Fibroblast of villous mesenchyme (primary cell): ENCODE measurements around the gene TSPAN4. TPM values are rescaled to one million over a fixed set of nuclear protein-coding genes. Genes with fewer than 3 reads are reported as not detected.

Source experiments
- DNase-seq: peaks from one replicate; pipeline ENCODE4 v3.0.0-alpha.2; 2010; ENCODE audit warnings: low read depth
- H3K4me3 ChIP-seq: 2 replicates; pipeline ENCODE4 v1.5.1; 2011; ENCODE audit warnings: low read depth, mild to moderate bottlenecking, low read length
- total RNA-seq: library from RNA; depleted of rRNA; stranded (reverse); fragments of >200 nt; gene quantifications from 2 replicates; pipeline ENCODE4 v1.2.3, GENCODE V29; 2012
- TF ChIP-seq, protein P1 (sequence below): IDR thresholded peaks from 2 replicates; pipeline ENCODE4 v1.5.1; 2012; ENCODE audit warnings: low read depth, mild to moderate bottlenecking, low read length; ENCODE audit not compliant: insufficient read depth

Gene TSPAN4
- total RNA-seq, 1 donor = 113 TPM

- no peak for DNase-seq
- TF ChIP-seq, protein P1, sequence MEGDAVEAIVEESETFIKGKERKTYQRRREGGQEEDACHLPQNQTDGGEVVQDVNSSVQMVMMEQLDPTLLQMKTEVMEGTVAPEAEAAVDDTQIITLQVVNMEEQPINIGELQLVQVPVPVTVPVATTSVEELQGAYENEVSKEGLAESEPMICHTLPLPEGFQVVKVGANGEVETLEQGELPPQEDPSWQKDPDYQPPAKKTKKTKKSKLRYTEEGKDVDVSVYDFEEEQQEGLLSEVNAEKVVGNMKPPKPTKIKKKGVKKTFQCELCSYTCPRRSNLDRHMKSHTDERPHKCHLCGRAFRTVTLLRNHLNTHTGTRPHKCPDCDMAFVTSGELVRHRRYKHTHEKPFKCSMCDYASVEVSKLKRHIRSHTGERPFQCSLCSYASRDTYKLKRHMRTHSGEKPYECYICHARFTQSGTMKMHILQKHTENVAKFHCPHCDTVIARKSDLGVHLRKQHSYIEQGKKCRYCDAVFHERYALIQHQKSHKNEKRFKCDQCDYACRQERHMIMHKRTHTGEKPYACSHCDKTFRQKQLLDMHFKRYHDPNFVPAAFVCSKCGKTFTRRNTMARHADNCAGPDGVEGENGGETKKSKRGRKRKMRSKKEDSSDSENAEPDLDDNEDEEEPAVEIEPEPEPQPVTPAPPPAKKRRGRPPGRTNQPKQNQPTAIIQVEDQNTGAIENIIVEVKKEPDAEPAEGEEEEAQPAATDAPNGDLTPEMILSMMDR = no peak
- no peak overlapping the region for H3K4me3 ChIP-seq
Measured at GRCh38 chr11:854601-855329, 12.1 kb downstream of the TSPAN4 start.

DNA sequence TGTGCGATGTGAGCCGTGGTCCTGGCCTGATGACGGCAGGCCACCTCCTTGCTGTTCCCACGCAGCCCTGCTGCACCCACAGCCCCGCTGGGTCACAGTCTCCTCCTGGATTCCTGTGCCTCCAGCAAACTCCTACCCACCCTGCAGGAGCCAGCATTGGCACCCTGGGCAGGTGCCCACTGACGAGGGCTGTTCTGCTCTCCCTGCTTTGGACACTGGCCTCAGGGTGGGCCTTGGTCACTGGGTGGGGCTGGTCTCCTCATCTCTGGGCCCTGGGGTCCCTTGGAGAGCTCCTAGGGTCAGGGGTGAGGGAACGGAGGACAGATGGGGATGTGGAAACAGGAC is 12.7 kb downstream of the TSPAN4 start:
- DNase-seq = no peak
- no peak overlapping the region for H3K4me3 ChIP-seq
- TF ChIP-seq, protein P1 = no peak

DNA sequence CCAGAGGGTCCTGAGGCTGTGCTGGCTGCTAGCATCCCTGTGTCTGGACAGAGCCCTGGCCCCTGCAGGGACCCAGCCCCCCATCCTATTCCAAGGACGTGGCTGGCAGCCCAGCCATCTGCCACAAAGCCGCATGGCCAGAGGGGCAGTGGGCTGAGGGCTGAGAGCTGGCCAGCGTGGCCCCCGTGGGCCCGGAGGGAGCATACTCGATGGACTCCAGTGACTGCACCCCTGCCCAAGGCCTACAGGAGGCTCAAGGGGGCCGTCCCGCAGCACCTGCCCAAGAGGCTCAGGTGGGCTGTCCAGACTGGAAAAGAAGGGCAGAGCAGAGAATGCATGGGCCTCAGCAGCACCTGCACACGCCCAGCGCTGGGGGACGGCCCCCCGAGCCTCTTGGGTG is 13.1 kb downstream of the TSPAN4 start:
- TF ChIP-seq, protein P1 = no peak
- DNase-seq = no peak
- H3K4me3 ChIP-seq = no peak overlapping the region

GRCh38 chr11:856397-856796 is 13.7 kb downstream of the TSPAN4 start:
- TF ChIP-seq, protein P1 = no peak
- no peak for DNase-seq
- H3K4me3 ChIP-seq = no peak overlapping the region

- H3K4me3 ChIP-seq = no peak overlapping the region
- TF ChIP-seq, protein P1 = no peak
- DNase-seq = no peak
Measured at GRCh38 chr11:858053-858761, 15.6 kb downstream of the TSPAN4 start.

DNA sequence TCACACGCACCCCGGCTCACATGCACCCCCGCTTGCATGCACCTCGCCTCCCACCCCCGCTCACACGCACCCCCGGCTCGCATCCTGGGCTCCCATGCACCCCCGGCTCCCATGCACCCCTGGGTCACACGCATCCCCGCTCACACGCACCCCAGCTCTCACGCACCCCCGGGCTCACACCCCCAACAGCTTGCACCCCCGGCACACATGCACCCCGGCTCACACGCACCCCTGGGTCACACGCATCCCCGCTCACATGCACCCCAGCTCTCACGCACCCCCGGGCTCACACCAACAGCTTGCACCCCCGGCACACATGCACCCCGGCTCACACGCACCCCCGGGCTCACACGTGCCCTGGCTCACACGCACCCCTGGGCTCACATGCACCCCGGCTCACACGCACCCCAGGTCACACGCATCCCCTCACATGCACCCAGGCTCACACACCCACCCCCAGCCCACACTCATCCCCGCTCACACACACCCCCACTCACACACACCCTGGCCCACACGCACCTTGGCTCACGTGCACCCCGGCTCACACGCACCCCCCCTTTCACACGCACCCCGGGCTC is 16.2 kb downstream of the TSPAN4 start:
- TF ChIP-seq, protein P1 = no peak
- no peak for DNase-seq
- H3K4me3 ChIP-seq = peak overlapping the region; percentile 60
